Fibroblast of upper back skin (primary cell): Measurements from ENCODE around the gene SMTNL2.
"Not testable (repeated sequence)": the region's sequence is repeated elsewhere in the genome, so short reads cannot be mapped to it uniquely, and the experiment has no call there.

Experiments used
- DNase-seq: peaks from one replicate; pipeline ENCODE4 v3.0.0-alpha.2; 2013

Gene SMTNL2

GRCh38 chr17:4638766-4639165 is 54.4 kb downstream of the SMTNL2 start:
- not testable (repeated sequence) for DNase-seq

GRCh38 chr17:4639301-4640059 is 55.2 kb downstream of the SMTNL2 start:
- DNase-seq, result not testable (repeated sequence)

GRCh38 chr17:4640569-4641188 is 56.4 kb downstream of the SMTNL2 start:
- DNase-seq, result not testable (repeated sequence)

- DNase-seq, result no peak
These were observed 57.2 kb downstream of the SMTNL2 start, which contains the start of gene ALOX15 for GRCh38 chr17:4641297-4642195. ALOX15 (minus strand) TSS chr17:4641678; CDS start chr17:4641651, 27 bp downstream.

GRCh38 chr17:4642286-4642685 is 58.0 kb downstream of the SMTNL2 start:
- DNase-seq, result no peak

- no peak for DNase-seq
These were observed 59.3 kb downstream of the SMTNL2 start for GRCh38 chr17:4643676-4644075.

- no peak for DNase-seq
These were observed 61.3 kb downstream of the SMTNL2 start for GRCh38 chr17:4645642-4646041.

GRCh38 chr17:4648741-4649140 is 64.4 kb downstream of the SMTNL2 start:
- DNase-seq, result no peak

GRCh38 chr17:4652997-4653396 is 68.7 kb downstream of the SMTNL2 start:
- no peak for DNase-seq

GRCh38 chr17:4655933-4656332 is 71.6 kb downstream of the SMTNL2 start:
- DNase-seq, result not testable (repeated sequence)

GRCh38 chr17:4657678-4658077 is 73.3 kb downstream of the SMTNL2 start:
- no peak for DNase-seq
